Endodermal cell (in vitro differentiated cells): Measurements from ENCODE around the gene TAOK2. TPM values are rescaled to one million over a fixed set of nuclear protein-coding genes. Genes with fewer than 3 reads are reported as not detected.
"Not testable (repeated sequence)": the region's sequence is repeated elsewhere in the genome, so short reads cannot be mapped to it uniquely, and the experiment has no call there.

Experiments used
- DNase-seq: peaks from one replicate; pipeline ENCODE4 v3.0.0-alpha.2; 2017
- H3K27ac ChIP-seq: 2 replicates; pipeline ENCODE4 v1.5.1; 2013; ENCODE audit warnings: mild to moderate bottlenecking, low read depth, low read length, moderate library complexity
- H3K27me3 ChIP-seq: 2 replicates; pipeline ENCODE4 v1.6.1; 2013; ENCODE audit warnings: mild to moderate bottlenecking, low read length, moderate library complexity; ENCODE audit not compliant: insufficient read depth, control insufficient read depth, poor library complexity, severe bottlenecking
- H3K36me3 ChIP-seq: 2 replicates; pipeline ENCODE4 v1.7.0; 2013; ENCODE audit warnings: mild to moderate bottlenecking, low read length, moderate library complexity; ENCODE audit not compliant: control insufficient read depth, insufficient read depth
- H3K4me1 ChIP-seq: one replicate; pipeline ENCODE4 v1.7.0; 2013; ENCODE audit warnings: low read length; ENCODE audit not compliant: control insufficient read depth, insufficient read depth
- H3K4me3 ChIP-seq: 2 replicates; pipeline ENCODE4 v1.5.1; 2013; ENCODE audit warnings: mild to moderate bottlenecking, low read length, moderate library complexity
- H3K9ac ChIP-seq: 2 replicates; pipeline ENCODE4 v1.6.1; 2013; ENCODE audit warnings: mild to moderate bottlenecking, low read length, moderate library complexity; ENCODE audit not compliant: poor library complexity, severe bottlenecking; ENCODE audit errors: extremely low read depth
- H3K9me3 ChIP-seq: 2 replicates; pipeline ENCODE4 v1.6.1; 2013; ENCODE audit warnings: mild to moderate bottlenecking, low read length, moderate library complexity; ENCODE audit not compliant: control insufficient read depth
- H3K27ac Mint-ChIP-seq: 2 replicates; pipeline ENCODE4 v1.8.0; 2020; ENCODE audit warnings: mixed read lengths
- H3K27me3 Mint-ChIP-seq: 2 replicates; pipeline ENCODE4 v1.8.0; 2021; ENCODE audit warnings: mild to moderate bottlenecking, mixed read lengths; ENCODE audit not compliant: insufficient read depth
- H3K36me3 Mint-ChIP-seq: 2 replicates; pipeline ENCODE4 v1.8.0; 2020; ENCODE audit warnings: low read depth, mixed read lengths
- H3K4me1 Mint-ChIP-seq: 2 replicates; pipeline ENCODE4 v1.8.0; 2020; ENCODE audit warnings: mixed read lengths
- H3K4me3 Mint-ChIP-seq: 2 replicates; pipeline ENCODE4 v1.8.0; 2020; ENCODE audit warnings: mild to moderate bottlenecking, moderate library complexity, mixed read lengths
- H3K9me3 Mint-ChIP-seq: 2 replicates; pipeline ENCODE4 v1.8.0; 2020; ENCODE audit warnings: mild to moderate bottlenecking, mixed read lengths
- CTCF ChIP-seq: fragments of 200-600 bp; sonication (generic); conservative IDR thresholded peaks from 2 replicates; pipeline ENCODE4 v1.5.0; 2021; ENCODE audit warnings: antibody characterized with exemption, mild to moderate bottlenecking
- WGBS, 2 experiments: methylation state at CpG; one replicate each; pipeline versions ENCODE4 v1.1.5 to v1.1.7; 2013; ENCODE audit warnings: missing lambda C conversion rate in 2 of 2, mixed read lengths in 1 of 2; ENCODE audit not compliant: insufficient coverage in 1 of 2, insufficient read length in 1 of 2; 5-methylcytosine and 5-hydroxymethylcytosine counted together
- total RNA-seq, 2 donors: library from RNA; stranded (reverse); fragmentation: NEBNext Ultra II Directional in 1 of 2; extraction: Animal tissue kit (Norgen Biotek cat#: 25700) in 1 of 2; gene quantifications; 2 replicates in 1 of 2; 3 replicates in 1 of 2; pipeline ENCODE4 v1.2.1, GENCODE V29; 2021

The TAOK2 gene
- total RNA-seq, 2 donors from 2014 or later: 44.6 to 50.2 TPM

- H3K9ac ChIP-seq: peak within 1 kb of the TSS; percentile 87
- peaks cover 17% of the 10 kb centered on the region for H3K36me3 ChIP-seq
- no peaks in the 10 kb centered on the region for H3K9me3 ChIP-seq
- H3K27me3 Mint-ChIP-seq: no peaks in the 10 kb centered on the region
- no peak for TF ChIP-seq CTCF
- peak within 1 kb of the TSS; percentile 86 for H3K4me3 ChIP-seq
- H3K9me3 Mint-ChIP-seq: no peaks in the 10 kb centered on the region
- peak within 1 kb of the TSS; percentile 99 for H3K27ac Mint-ChIP-seq
- peak; percentile 98 for DNase-seq
- H3K27ac ChIP-seq: peak within 1 kb of the TSS; percentile 90
- 1% methylated on average over 51 to 89 of the region's 89 CpGs for WGBS, 2 experiments
- peaks cover 20% of the 10 kb centered on the region for H3K4me1 Mint-ChIP-seq
- no peaks in the 10 kb centered on the region for H3K27me3 ChIP-seq
- H3K4me1 ChIP-seq: peaks cover 8% of the 10 kb centered on the region
- peaks cover 8% of the 10 kb centered on the region for H3K36me3 Mint-ChIP-seq
- H3K4me3 Mint-ChIP-seq: peak within 1 kb of the TSS; percentile 78
Observed at GRCh38 chr16:29925781-29926710, 47.6 kb upstream of the TAOK2 start, which contains the start of gene KCTD13. Gene KCTD13, minus strand, starts transcription at chr16:29926226. Its CDS starts 193 bp downstream, at chr16:29926033.

GRCh38 chr16:29926711-29927052 lies 47.0 kb upstream of the TAOK2 start:
- WGBS, 2 experiments: 16 to 17% methylated on average over 12 of the region's 12 CpGs
- Mint-ChIP-seq H3K4me3 (peak overlapping the region; percentile 78), H3K36me3 (peaks cover 5% of the 10 kb centered on the region), H3K27me3 (no peaks in the 10 kb centered on the region), H3K4me1 (peaks cover 20% of the 10 kb centered on the region), H3K27ac (peak overlapping the region; percentile 99), H3K9me3 (no peaks in the 10 kb centered on the region)
- Histone ChIP-seq H3K9ac (peak overlapping the region; percentile 87), H3K4me1 (peaks cover 8% of the 10 kb centered on the region), H3K4me3 (peak overlapping the region; percentile 86), H3K9me3 (no peaks in the 10 kb centered on the region), H3K27ac (peak overlapping the region; percentile 90), H3K27me3 (no peaks in the 10 kb centered on the region), H3K36me3 (peaks cover 11% of the 10 kb centered on the region)
- no peak for TF ChIP-seq CTCF
- DNase-seq: peak; percentile 62

- H3K9me3 ChIP-seq: no peaks in the 10 kb centered on the region
- peak overlapping the region; percentile 87 for H3K9ac ChIP-seq
- peak overlapping the region; percentile 78 for H3K4me3 Mint-ChIP-seq
- peaks cover 20% of the 10 kb centered on the region for H3K4me1 Mint-ChIP-seq
- H3K9me3 Mint-ChIP-seq: peaks cover 4% of the 10 kb centered on the region
- H3K27ac ChIP-seq: no peak overlapping the region
- H3K27ac Mint-ChIP-seq: peak overlapping the region; percentile 99
- peaks cover 5% of the 10 kb centered on the region for H3K36me3 Mint-ChIP-seq
- no peaks in the 10 kb centered on the region for H3K27me3 ChIP-seq
- H3K27me3 Mint-ChIP-seq: no peaks in the 10 kb centered on the region
- peak overlapping the region; percentile 86 for H3K4me3 ChIP-seq
- H3K4me1 ChIP-seq: peaks cover 8% of the 10 kb centered on the region
- TF ChIP-seq CTCF: no peak
- 86 to 94% methylated on average over 7 to 11 of the region's 12 CpGs for WGBS, 2 experiments
- peaks cover 5% of the 10 kb centered on the region for H3K36me3 ChIP-seq
- no peak for DNase-seq
Observed at GRCh38 chr16:29927070-29927905, 46.4 kb upstream of the TAOK2 start.

- 100% methylated on average over 1 of the region's 2 CpGs; no CpG with 5 or more reads in 1 of the 2 experiments for WGBS, 2 experiments
- not testable (repeated sequence) for H3K9me3 Mint-ChIP-seq, H3K27ac Mint-ChIP-seq
Observed at GRCh38 chr16:29931750-29932149, 41.9 kb upstream of the TAOK2 start.

More at GRCh38 chr16:29931750-29932149, 41.9 kb upstream of the TAOK2 start:
- H3K9me3 ChIP-seq, DNase-seq, H3K4me3 ChIP-seq, H3K36me3 ChIP-seq, H3K9ac ChIP-seq, H3K27me3 Mint-ChIP-seq, H3K36me3 Mint-ChIP-seq, H3K27me3 ChIP-seq, H3K4me3 Mint-ChIP-seq, H3K27ac ChIP-seq, H3K4me1 ChIP-seq: not testable (repeated sequence)
- H3K4me1 Mint-ChIP-seq: peaks cover 12% of the 10 kb centered on the region
